Ovary (tissue), 9 donors: ENCODE measurements around the gene TRAFD1. TPM values are rescaled to one million over a fixed set of nuclear protein-coding genes. Genes with fewer than 3 reads are reported as not detected.

Experiments
- DNase-seq, 5 donors: peaks; one replicate each; pipeline ENCODE4 v3.0.0-alpha.2; 2019 to 2020
- H3K27ac ChIP-seq, 2 donors: fragments of 200-600 bp; one replicate each; pipeline versions ENCODE4 v1.5.1 to v1.8.0; 2019 to 2022
- H3K27me3 ChIP-seq: fragments of 200-600 bp; one replicate; pipeline ENCODE4 v1.8.0; 2022
- H3K36me3 ChIP-seq: fragments of 200-600 bp; sonication (generic); one replicate; pipeline ENCODE4 v1.5.1; 2019
- H3K4me1 ChIP-seq: one replicate; pipeline ENCODE4 v1.8.1; 2013; ENCODE audit warnings: mild to moderate bottlenecking, moderate library complexity; ENCODE audit not compliant: insufficient read depth
- H3K4me3 ChIP-seq: fragments of 200-600 bp; sonication (generic); one replicate; pipeline ENCODE4 v1.5.1; 2017
- H3K9me3 ChIP-seq, 2 donors: fragments of 200-600 bp in 1 of 2; sonication (generic) in 1 of 2; one replicate each; pipeline versions ENCODE4 v1.5.1 to v1.8.1; 2013 to 2019; ENCODE audit warnings: mild to moderate bottlenecking in 1 of 2, moderate library complexity in 1 of 2
- EP300 ChIP-seq: sonication (generic); formaldehyde crosslinking; IDR thresholded peaks from one replicate; pipeline ENCODE4 v1.6.1; 2017; ENCODE audit warnings: antibody characterized with exemption
- POLR2A ChIP-seq: fragments of 450-650 bp; IDR thresholded peaks from one replicate; pipeline ENCODE4 v1.6.1; 2017; ENCODE audit warnings: antibody characterized with exemption, mild to moderate bottlenecking, moderate library complexity
- WGBS, 3 donors: extraction: QIAGEN DNeasy Blood & Tissue Kit in 1 of 3; methylation state at CpG; one replicate each; pipeline versions ENCODE4 v1.1.5 to v1.1.7; 2013 to 2017; 5-methylcytosine and 5-hydroxymethylcytosine counted together
- intact Hi-C, 4 donors: fragments of 100-400 bp; cut with DNase I; formaldehyde crosslinking; loops; one replicate each; pipeline versions ENCODE4 v1.11.0 to v1.15.1; 2022 to 2023
- microRNA-seq, 3 donors: library from miRNA; unstranded; fragments of <30 nt; microRNA quantifications; one replicate each; pipeline versions ENCODE4 to v1.2.0, GENCODE V29; 2019 to 2020
- polyA plus RNA-seq, 2 donors: library from polyadenylated mRNA; stranded (reverse); fragments of 200-250 nt in 1 of 2; fragments of 350-450 nt in 1 of 2; fragmentation: Illumina TruSeq in 1 of 2; extraction: RNeasy Lipid Tissue Mini Kit (QIAGEN cat#74804) in 1 of 2; gene quantifications; one replicate each; pipeline ENCODE4 v1.2.3, GENCODE V29; 2013 to 2014
- small RNA-seq: library from RNA; depleted of rRNA; stranded (forward); fragments of <200 nt; gene quantifications from one replicate; pipeline ENCODE3, GENCODE V24; 2016
- total RNA-seq, 7 donors: library from RNA; depleted of rRNA in 2 of 7; stranded (reverse); fragments of >200 nt in 2 of 7; fragmentation: NEBNext Ultra II Directional in 3 of 7; extraction: Animal tissue kit (Norgen Biotek cat#: 25700) in 3 of 7; gene quantifications; one replicate each; pipeline versions ENCODE4 v1.1.0 to v1.2.4, GENCODE V29; 2016 to 2023
- TF ChIP-seq, protein P1 (sequence below), 3 donors: fragments of 450-650 bp in 2 of 3; fragments of 200-600 bp in 1 of 3; IDR thresholded peaks; one replicate each; pipeline versions ENCODE4 v1.5.1 to v1.8.0; 2016 to 2022; ENCODE audit warnings: antibody characterized with exemption in 3 of 3, mild to moderate bottlenecking in 1 of 3
- donor health status: DM: no; HTN: no; CAD: no; lungs with moderate emphysema.
- donor health status: DM: no; HTN: no; CAD: no.
- donor health status: Bipolar disorder and iron deficiency.
- donor health status: DM: yes; HTN: yes; CAD: no.
- donor health status: DM: no; HTN: no; CAD: no.
- donor health status: DM: yes; HTN: yes; CAD: no.

The TRAFD1 gene
- total and polyA plus RNA-seq, 9 donors, result 13.9 to 49.6 (median 25.5) TPM

DNA sequence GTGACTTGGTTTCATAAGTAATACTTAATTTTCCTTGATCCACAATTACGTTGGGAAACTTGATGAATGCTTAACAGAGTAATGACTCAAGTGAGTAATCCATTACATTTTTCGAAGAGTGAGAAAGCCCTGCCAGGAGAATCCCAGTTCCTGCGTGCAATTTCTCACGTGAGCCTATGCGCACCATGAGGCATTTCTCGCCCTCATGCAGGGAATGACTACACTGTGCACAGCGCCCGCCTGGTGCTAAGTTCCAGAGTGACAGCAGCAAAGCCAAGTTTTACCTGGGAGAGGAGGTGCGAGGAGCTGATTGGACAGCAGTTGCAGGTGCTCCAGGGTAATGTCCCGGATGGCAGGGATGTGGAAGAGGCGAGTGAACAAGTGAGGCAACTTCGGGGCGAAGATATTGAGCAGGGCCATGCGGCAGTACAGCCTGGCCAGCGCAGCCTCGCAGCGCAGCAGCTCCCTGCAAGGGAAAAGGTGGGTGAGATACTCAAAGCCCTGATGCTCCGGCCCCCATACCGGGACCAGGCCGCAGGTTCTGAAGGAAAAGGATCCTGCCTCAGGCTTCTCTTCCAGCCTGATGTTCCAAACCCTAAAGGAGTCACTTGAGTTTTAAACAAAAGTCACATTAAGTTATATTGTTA lies 69.4 kb downstream of the TRAFD1 start:
- Histone ChIP-seq H3K27ac (no peak overlapping the region), H3K4me3 (no peak overlapping the region), H3K27me3 (no peaks in the 10 kb centered on the region), H3K9me3 (no peaks in the 10 kb centered on the region), H3K36me3 (no peaks in the 10 kb centered on the region), H3K4me1 (peaks cover 7% of the 10 kb centered on the region)
- intact Hi-C loops, result loop anchor here in 2 of 4 donors (5.0 kb wide), 2 partner anchors 188 to 193 kb away; partner anchors contain the start of gene HECTD4 (in 1 of the 2)
- DNase-seq, result no peak
- WGBS, 3 donors, result 93 to 96% (median 96%) methylated on average over 20 of the region's 20 CpGs
- TF ChIP-seq EP300, result no peak

DNA sequence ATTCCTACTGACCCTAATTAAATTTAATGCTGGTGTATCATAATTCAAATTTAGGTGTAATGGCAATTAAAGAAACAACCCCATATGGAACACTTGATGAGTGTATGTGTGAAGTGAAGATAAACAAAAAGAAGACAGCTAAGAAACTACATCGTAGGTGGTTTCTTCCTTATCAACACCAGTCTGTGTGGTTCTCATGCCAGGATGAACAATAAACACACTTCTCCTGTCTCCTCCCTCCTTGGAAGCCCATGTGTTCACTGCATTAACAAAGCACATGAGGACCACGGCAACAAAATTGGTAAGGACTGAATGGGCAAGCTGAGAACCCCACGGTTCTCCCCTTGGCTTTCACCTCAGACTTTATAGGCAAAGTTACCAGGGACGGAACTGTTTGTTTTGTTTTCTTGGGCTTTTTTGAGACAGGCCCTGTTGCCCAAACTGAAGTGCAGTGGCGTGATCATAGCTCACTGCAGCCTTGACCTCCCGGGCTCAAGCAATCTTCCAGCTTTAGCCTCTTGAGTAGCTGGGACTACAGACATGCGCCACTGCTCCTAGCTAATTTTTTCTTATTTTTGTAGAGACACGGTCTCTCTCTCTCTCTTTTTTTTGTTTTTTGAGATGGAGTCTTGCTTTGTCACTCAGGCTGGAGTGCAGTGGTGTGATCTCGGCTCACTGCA lies 71.0 kb downstream of the TRAFD1 start:
- no peaks in the 10 kb centered on the region for H3K27me3 ChIP-seq
- TF ChIP-seq EP300 (no peak), POLR2A (no peak)
- TF ChIP-seq, protein P1, sequence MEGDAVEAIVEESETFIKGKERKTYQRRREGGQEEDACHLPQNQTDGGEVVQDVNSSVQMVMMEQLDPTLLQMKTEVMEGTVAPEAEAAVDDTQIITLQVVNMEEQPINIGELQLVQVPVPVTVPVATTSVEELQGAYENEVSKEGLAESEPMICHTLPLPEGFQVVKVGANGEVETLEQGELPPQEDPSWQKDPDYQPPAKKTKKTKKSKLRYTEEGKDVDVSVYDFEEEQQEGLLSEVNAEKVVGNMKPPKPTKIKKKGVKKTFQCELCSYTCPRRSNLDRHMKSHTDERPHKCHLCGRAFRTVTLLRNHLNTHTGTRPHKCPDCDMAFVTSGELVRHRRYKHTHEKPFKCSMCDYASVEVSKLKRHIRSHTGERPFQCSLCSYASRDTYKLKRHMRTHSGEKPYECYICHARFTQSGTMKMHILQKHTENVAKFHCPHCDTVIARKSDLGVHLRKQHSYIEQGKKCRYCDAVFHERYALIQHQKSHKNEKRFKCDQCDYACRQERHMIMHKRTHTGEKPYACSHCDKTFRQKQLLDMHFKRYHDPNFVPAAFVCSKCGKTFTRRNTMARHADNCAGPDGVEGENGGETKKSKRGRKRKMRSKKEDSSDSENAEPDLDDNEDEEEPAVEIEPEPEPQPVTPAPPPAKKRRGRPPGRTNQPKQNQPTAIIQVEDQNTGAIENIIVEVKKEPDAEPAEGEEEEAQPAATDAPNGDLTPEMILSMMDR (IDR thresholded peaks at IDR 0.05), result no peak
- H3K9me3 ChIP-seq, result no peaks in the 10 kb centered on the region
- H3K4me3 ChIP-seq, result no peak overlapping the region
- peak overlapping the region in 1 of 2 donors; percentile 45 for H3K27ac ChIP-seq
- H3K4me1 ChIP-seq, result peaks cover 7% of the 10 kb centered on the region
- intact Hi-C loops, result loop anchor here in 2 of 4 donors (5.0 kb wide), 2 partner anchors 186 to 191 kb away; partner anchors contain the start of gene HECTD4 (in 1 of the 2)
- DNase-seq, result peak in 3 of 5 donors; percentile 29 to 49 (median 42)
- no peaks in the 10 kb centered on the region for H3K36me3 ChIP-seq
- 32 to 67% (median 38%) methylated on average over 9 of the region's 9 CpGs for WGBS, 3 donors

DNA sequence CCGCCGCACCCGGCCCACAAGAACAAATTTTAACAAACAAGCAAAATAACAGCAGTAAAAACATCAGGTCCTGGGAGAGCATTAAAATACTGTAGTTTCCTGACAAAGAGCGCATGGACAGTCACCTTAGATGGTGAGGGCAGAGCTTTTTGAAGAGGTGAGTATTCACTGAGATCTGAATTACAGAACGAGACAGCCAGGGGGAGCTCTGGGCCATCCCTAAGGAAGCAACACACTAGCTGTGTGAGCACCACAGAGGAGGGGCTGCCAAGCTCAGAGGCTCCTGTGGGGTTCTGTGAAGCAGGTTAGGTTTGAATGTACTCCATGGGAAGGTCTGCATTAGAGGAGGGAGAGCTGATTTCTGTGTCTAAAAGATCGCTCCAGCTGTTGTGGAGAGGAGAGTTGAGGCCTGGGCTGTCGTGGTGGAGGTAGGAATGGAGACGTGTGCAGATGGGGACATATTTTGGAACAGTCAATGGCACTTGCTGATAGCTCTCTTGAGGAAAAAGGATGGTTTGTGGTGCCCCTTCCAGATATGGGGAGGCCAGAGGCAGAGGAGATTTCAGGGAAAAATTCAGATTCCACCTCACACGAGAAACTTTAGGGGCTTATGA lies 72.9 kb downstream of the TRAFD1 start:
- Histone ChIP-seq H3K4me3 (no peak overlapping the region), H3K36me3 (no peaks in the 10 kb centered on the region), H3K27me3 (no peaks in the 10 kb centered on the region), H3K27ac (no peak overlapping the region), H3K9me3 (no peaks in the 10 kb centered on the region), H3K4me1 (peaks cover 7% of the 10 kb centered on the region)
- peak; percentile 27 to 59 (median 44) for DNase-seq
- WGBS, 3 donors, result 82 to 85% (median 84%) methylated on average over 9 of the region's 9 CpGs
- intact Hi-C loops, result loop anchor here in 2 of 4 donors (5.0 kb wide), 2 partner anchors 184 to 189 kb away; partner anchors contain the start of gene HECTD4 (in 1 of the 2)
- TF ChIP-seq, protein P1 (IDR thresholded peaks at IDR 0.05), result peak in 1 of 3 donors; percentile 11
- TF ChIP-seq POLR2A, result no peak
- TF ChIP-seq EP300, result no peak

DNA sequence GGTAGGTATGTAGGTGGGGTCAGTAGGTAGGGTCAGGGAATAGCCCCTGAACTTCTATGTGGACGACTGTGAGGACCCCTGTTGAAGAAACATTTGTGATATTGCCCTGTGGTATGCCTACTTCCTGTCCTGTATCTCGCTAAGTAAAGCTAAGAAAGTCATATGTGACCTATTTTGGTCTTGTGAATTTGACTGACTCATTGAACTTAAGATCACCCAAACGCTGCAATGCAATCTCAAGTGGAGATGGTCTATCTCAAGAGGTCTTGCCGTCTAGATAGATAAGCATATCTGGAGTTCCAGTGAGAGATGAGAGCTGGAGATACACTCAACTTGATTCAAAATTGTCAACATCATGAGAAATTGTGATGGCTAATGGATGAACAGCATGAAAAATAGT lies 73.8 kb downstream of the TRAFD1 start:
- TF ChIP-seq EP300 (no peak), POLR2A (no peak)
- TF ChIP-seq, protein P1 (IDR thresholded peaks at IDR 0.05), result no peak
- H3K27me3 ChIP-seq, result no peaks in the 10 kb centered on the region
- DNase-seq, result no peak
- peaks cover 7% of the 10 kb centered on the region for H3K4me1 ChIP-seq
- H3K4me3 ChIP-seq, result no peak overlapping the region
- intact Hi-C loops, result loop anchor here in 2 of 4 donors (5.0 kb wide), 2 partner anchors 183 to 188 kb away; partner anchors contain the start of gene HECTD4 (in 1 of the 2)
- no peaks in the 10 kb centered on the region for H3K36me3 ChIP-seq
- no peaks in the 10 kb centered on the region for H3K9me3 ChIP-seq
- H3K27ac ChIP-seq, result no peak overlapping the region
- WGBS, 3 donors, result 74 to 76% (median 76%) methylated on average over 4 of the region's 4 CpGs

Small RNA genes lying within 50 kb of the gene (microRNA-seq; reads per million reads assigned to microRNA genes)
- 0 to 0.16 (median 0) reads per million in 3 donors for gene MIR6861

Small RNA genes lying within 50 kb of the gene (small RNA-seq; reads per million reads assigned to genes)
- gene RF00019, result not detected

Other genes starting within 250 kb of the TRAFD1 start
- 10 to 100 TPM; 10.6 to 16.7 (median 11.3) TPM for gene TMEM116, start 112.4 kb upstream of the TRAFD1 start, total RNA-seq
- gene TMEM116, start 112.4 kb upstream of the TRAFD1 start, polyA plus RNA-seq, result 10 to 100 TPM in 1 of 2 donors, 1 to 10 TPM in 1; 9.1 to 17.9 TPM
- 10 to 100 TPM; 28.1 to 76.7 (median 68.3) TPM for gene ERP29, start 112.1 kb upstream of the TRAFD1 start, total RNA-seq
- 100 to 1,000 TPM; 102 to 169 TPM for gene ERP29, start 112.1 kb upstream of the TRAFD1 start, polyA plus RNA-seq
- gene NAA25, start 16.8 kb upstream of the TRAFD1 start, total RNA-seq, result 10 to 100 TPM; 20.9 to 36.9 (median 26.1) TPM
- 10 to 100 TPM in 1 of 2 donors, 1 to 10 TPM in 1; 5.7 to 12.3 TPM for gene NAA25, start 16.8 kb upstream of the TRAFD1 start, polyA plus RNA-seq